HepG2 (cell line): ENCODE results near the gene NAV2. TPM values are rescaled to one million over a fixed set of nuclear protein-coding genes. Genes with fewer than 3 reads are reported as not detected.

Experiments
- ATAC-seq: fragments of 200-7000 bp; cut with Tn5 transposase; 3 replicates; pipeline ENCODE4 v1.9.1; 2020; ENCODE audit warnings: mild to moderate bottlenecking, moderate library complexity
- BruUV-seq: library from RNA; stranded (reverse); fragments of 400-500 nt; replicated peaks from 2 replicates; lab custom pipeline; 2021; lab: Mats Ljungman, UMichigan
- CTCF ChIA-PET: fragments of 300-600 bp; formaldehyde crosslinking; extraction: SDS; loops from one replicate; lab custom pipeline; 2021; ENCODE audit warnings: low total read pairs, inconsistent platforms, low intra/inter-chr PET ratio; lab: Yijun Ruan, JAX
- POLR2A ChIA-PET: fragments of 350-600 bp; sonication (Branson Sonifier 250); formaldehyde crosslinking; loops from one replicate; lab custom pipeline; 2020; ENCODE audit warnings: antibody characterized with exemption, inconsistent platforms; lab: Yijun Ruan, JAX
- DNase-seq: peaks from one replicate; pipeline ENCODE4 v3.0.0-alpha.2; 2015; ENCODE audit warnings: low spot score
- FAIRE-seq: peaks from 3 replicates; lab custom pipeline; 2011; peaks lifted over from hg19 to GRCh38; lab: Jason Lieb, UNC
- H2AFZ ChIP-seq: one replicate; pipeline ENCODE4 v1.6.1; 2011; ENCODE audit warnings: low read length, inconsistent platforms
- H3K27ac ChIP-seq: fragments of 300-600 bp; 3 replicates; pipeline ENCODE4 v1.8.0; 2011; ENCODE audit warnings: mixed run types, mild to moderate bottlenecking, mixed read lengths, low read length, inconsistent platforms; ENCODE audit not compliant: insufficient read depth; ENCODE audit errors: extremely low read length
- H3K27me3 ChIP-seq, 2 experiments: fragments of 200-600 bp in 1 of 2; 2 replicates in 1 of 2; 3 replicates in 1 of 2; pipeline versions ENCODE4 v1.6.0 to v1.8.0; 2011; ENCODE audit warnings: low read length in 2 of 2, mild to moderate bottlenecking in 2 of 2, moderate library complexity in 2 of 2, inconsistent platforms in 1 of 2; ENCODE audit not compliant: insufficient read depth in 2 of 2, control insufficient read depth in 1 of 2
- H3K36me3 ChIP-seq, 2 experiments: fragments of 200-600 bp in 1 of 2; replicated peaks in 1 of 2; 2 replicates in 1 of 2; 3 replicates in 1 of 2; pipeline versions ENCODE4 v1.5.1 to v1.8.0; 2011; ENCODE audit warnings: low read length in 2 of 2, inconsistent platforms in 1 of 2; ENCODE audit not compliant: insufficient read depth in 2 of 2, control insufficient read depth in 1 of 2
- H3K4me1 ChIP-seq: 2 replicates; pipeline ENCODE4 v1.5.1; 2012; ENCODE audit warnings: low read length, inconsistent platforms; ENCODE audit not compliant: insufficient read depth
- H3K4me2 ChIP-seq: 2 replicates; pipeline ENCODE4 v1.6.0; 2011; ENCODE audit warnings: low read depth, low read length, inconsistent platforms
- H3K4me3 ChIP-seq, 3 experiments: fragments of 200-600 bp in 1 of 3; sonication (generic), shearing (Covaris generic) in 1 of 3; replicated peaks in 1 of 3; 2 replicates each; pipeline ENCODE4 v1.5.1; 2011 to 2016; ENCODE audit warnings: low read length in 3 of 3, inconsistent platforms in 2 of 3, low read depth in 2 of 3, mild to moderate bottlenecking in 2 of 3, control low read depth in 1 of 3, mixed read lengths in 1 of 3; ENCODE audit not compliant: insufficient read depth in 1 of 3
- H3K79me2 ChIP-seq: one replicate; pipeline ENCODE4 v1.6.1; 2011; ENCODE audit warnings: low read length, inconsistent platforms; ENCODE audit not compliant: insufficient read depth
- H3K9ac ChIP-seq: 2 replicates; pipeline ENCODE4 v1.6.0; 2011; ENCODE audit warnings: mild to moderate bottlenecking, low read depth, low read length, inconsistent platforms; ENCODE audit not compliant: insufficient read depth
- H3K9me3 ChIP-seq: 2 replicates; pipeline ENCODE4 v1.5.1; 2012; ENCODE audit warnings: mild to moderate bottlenecking, low read length
- H4K20me1 ChIP-seq: 2 replicates; pipeline ENCODE4 v1.6.0; 2011; ENCODE audit warnings: inconsistent platforms, mild to moderate bottlenecking, low read length, moderate library complexity; ENCODE audit not compliant: insufficient read depth
- AHR ChIP-seq: IDR thresholded peaks from 2 replicates; pipeline ENCODE4 v1.6.1; 2018; ENCODE audit warnings: missing genetic modification reagents, missing compliant biosample characterization
- ERF ChIP-seq: IDR thresholded peaks from 2 replicates; pipeline ENCODE4 v1.6.1; 2018; ENCODE audit warnings: missing biosample characterization, missing genetic modification reagents
- HMG20B ChIP-seq: conservative IDR thresholded peaks from 2 replicates; pipeline ENCODE4 v1.6.1; 2016; ENCODE audit warnings: missing genetic modification reagents, missing compliant biosample characterization
- MIER2 ChIP-seq: IDR thresholded peaks from 2 replicates; pipeline ENCODE4 v1.6.1; 2016; ENCODE audit warnings: missing biosample characterization, missing genetic modification reagents
- PCBP1 ChIP-seq: fragments of 200-400 bp; formaldehyde crosslinking; IDR thresholded peaks from 2 replicates; pipeline ENCODE4 v1.6.1; 2017; ENCODE audit warnings: mild to moderate bottlenecking, low read depth, low read length, borderline replicate concordance
- RFX3 ChIP-seq: IDR thresholded peaks from 2 replicates; pipeline ENCODE4 v1.6.1; 2016; ENCODE audit warnings: missing biosample characterization, missing genetic modification reagents
- SOX5 ChIP-seq: IDR thresholded peaks from 2 replicates; pipeline ENCODE4 v1.6.1; 2016; ENCODE audit warnings: borderline replicate concordance
- STAT5B ChIP-seq: sonication (generic); formaldehyde crosslinking; IDR thresholded peaks from 2 replicates; pipeline ENCODE4 v1.4.0; 2020; ENCODE audit warnings: missing genetic modification reagents
- ZBTB1 ChIP-seq: sonication (generic); formaldehyde crosslinking; IDR thresholded peaks from 2 replicates; pipeline ENCODE4 v1.4.0; 2020; ENCODE audit warnings: missing genetic modification reagents, borderline replicate concordance
- ZNF234 ChIP-seq: sonication (generic); formaldehyde crosslinking; conservative IDR thresholded peaks from 2 replicates; pipeline ENCODE4 v1.5.1; 2020; ENCODE audit warnings: mild to moderate bottlenecking, missing genetic modification reagents
- ZNF660 ChIP-seq: sonication (generic); formaldehyde crosslinking; IDR thresholded peaks from 2 replicates; pipeline ENCODE4 v1.5.1; 2020; ENCODE audit warnings: mild to moderate bottlenecking, low read depth, missing genetic modification reagents, borderline replicate concordance
- ZNF670 ChIP-seq: sonication (generic); formaldehyde crosslinking; IDR thresholded peaks from 2 replicates; pipeline ENCODE4 v1.8.0; 2022; ENCODE audit warnings: mild to moderate bottlenecking, missing genetic modification reagents, borderline replicate concordance
- ZNF879 ChIP-seq: sonication (generic); formaldehyde crosslinking; IDR thresholded peaks from 2 replicates; pipeline ENCODE4 v1.8.1; 2023; ENCODE audit warnings: missing genetic modification reagents
- WGBS: methylation state at CpG from one replicate; pipeline ENCODE4 v1.1.6; 2017; ENCODE audit warnings: low lambda C conversion rate; 5-methylcytosine and 5-hydroxymethylcytosine counted together
- in situ Hi-C: cut with HindIII; loops from 2 replicates; pipeline ENCODE4 v1.10.0; 2017; ENCODE audit warnings: low pct_unique_long_range_greater_than_20kb; ENCODE audit not compliant: extremely low pct_ligation_motif_present
- intact Hi-C: fragments of 100-400 bp; cut with micrococcal nuclease; formaldehyde crosslinking; loops from one replicate; pipeline ENCODE4 v1.10.0; 2022; ENCODE audit not compliant: unreplicated experiment
- polyA plus RNA-seq, 8 experiments: library from polyadenylated mRNA; depleted of rRNA in 3 of 8; stranded (reverse) in 7 of 8; unstranded in 1 of 8; fragments of >200 nt; fragmentation: Illumina TruSeq in 4 of 8; extraction: Trizol in 4 of 8; gene quantifications; 2 replicates each; pipeline versions ENCODE4 v1.2.1 to v1.2.3, GENCODE V29; 2011 to 2016; ENCODE audit warnings: low read depth in 4 of 8, missing spikeins in 1 of 8, mixed read lengths in 1 of 8; ENCODE audit not compliant: insufficient read depth in 1 of 8
- total RNA-seq, 5 experiments: library from RNA; depleted of rRNA; stranded (reverse); fragments of >200 nt; fragmentation: Illumina TruSeq; extraction: Trizol; gene quantifications; 2 replicates each; pipeline ENCODE4 v1.2.3, GENCODE V29; 2016; ENCODE audit warnings: low read depth in 1 of 5
- TF ChIP-seq, protein P1 (sequence below): IDR thresholded peaks from 2 replicates; pipeline ENCODE4 v1.6.1; 2016; ENCODE audit warnings: control low read depth
- TF ChIP-seq, protein P2 (sequence below): sonication (generic); formaldehyde crosslinking; IDR thresholded peaks from 2 replicates; pipeline ENCODE4 v1.8.1; 2023; ENCODE audit warnings: mild to moderate bottlenecking, moderate library complexity, missing genetic modification reagents

NAV2 gene
- total and polyA plus RNA-seq, 2 of the 13 experiments (the other 11 are each of a cell fraction or from before 2014, with no cell fraction given), result 9.3 to 34.6 TPM

DNA sequence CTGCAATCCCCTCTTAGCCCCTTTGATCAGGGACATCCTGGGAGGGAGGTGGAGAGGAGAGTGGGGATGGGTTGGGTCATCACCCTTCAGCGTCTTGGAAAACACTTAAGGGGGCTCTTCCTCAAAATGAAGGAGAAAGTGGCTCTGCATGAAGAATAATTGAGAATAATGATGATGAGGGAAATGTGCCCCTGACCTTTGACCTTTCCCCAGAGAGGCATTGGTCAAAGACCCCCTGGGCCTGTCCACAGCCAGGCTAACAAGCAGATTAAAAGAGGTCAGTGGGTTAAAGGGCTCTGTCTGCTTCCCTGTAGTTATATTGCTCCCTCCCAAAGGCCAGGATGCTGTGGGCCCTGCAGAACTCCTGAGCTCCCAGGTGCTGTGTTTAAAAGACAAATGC is 68.7 kb downstream of the NAV2 start:
- Histone ChIP-seq H3K27ac (no peak overlapping the region), H2AFZ (no peak overlapping the region), H3K9ac (no peak overlapping the region), H3K36me3 (no peaks in the 10 kb centered on the region), H3K4me1 (no peaks in the 10 kb centered on the region), H3K79me2 (no peaks in the 10 kb centered on the region), H3K4me3 (no peak overlapping the region), H3K4me2 (no peak overlapping the region), H3K9me3 (no peaks in the 10 kb centered on the region), H3K27me3 (peaks cover 3 to 30% of the 10 kb centered on the region in 2 experiments; a peak in 4 of 5 replicates), H4K20me1 (no peaks in the 10 kb centered on the region)
- FAIRE-seq (no peak), DNase-seq (no peak), ATAC-seq (no peak)
- TF ChIP-seq PCBP1 (no peak), AHR (CRISPR knock-in tag) (no peak), ERF (no peak), MIER2 (CRISPR knock-in tag) (no peak)
- TF ChIP-seq, protein P1, sequence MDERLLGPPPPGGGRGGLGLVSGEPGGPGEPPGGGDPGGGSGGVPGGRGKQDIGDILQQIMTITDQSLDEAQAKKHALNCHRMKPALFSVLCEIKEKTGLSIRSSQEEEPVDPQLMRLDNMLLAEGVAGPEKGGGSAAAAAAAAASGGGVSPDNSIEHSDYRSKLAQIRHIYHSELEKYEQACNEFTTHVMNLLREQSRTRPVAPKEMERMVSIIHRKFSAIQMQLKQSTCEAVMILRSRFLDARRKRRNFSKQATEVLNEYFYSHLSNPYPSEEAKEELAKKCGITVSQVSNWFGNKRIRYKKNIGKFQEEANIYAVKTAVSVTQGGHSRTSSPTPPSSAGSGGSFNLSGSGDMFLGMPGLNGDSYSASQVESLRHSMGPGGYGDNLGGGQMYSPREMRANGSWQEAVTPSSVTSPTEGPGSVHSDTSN (CRISPR knock-in tag), result no peak
- TF ChIP-seq, protein P2, sequence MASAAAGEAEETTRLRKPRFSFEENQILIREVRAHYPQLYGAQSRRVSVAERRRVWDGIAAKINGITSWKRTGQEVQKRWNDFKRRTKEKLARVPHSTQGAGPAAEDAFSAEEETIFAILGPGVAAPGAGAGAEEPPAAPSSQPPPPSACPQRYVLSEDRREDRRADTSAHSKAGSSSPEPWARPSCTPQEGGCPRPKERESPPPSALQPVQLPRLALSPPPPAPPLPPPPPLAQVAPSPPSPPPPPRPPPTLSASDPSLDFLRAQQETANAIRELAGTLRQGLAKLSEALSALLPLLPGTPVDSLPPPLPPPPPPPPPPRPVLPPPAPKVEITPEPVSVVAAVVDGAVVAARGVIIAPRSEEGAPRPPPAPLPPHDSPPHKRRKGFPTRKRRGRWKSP, result no peak
- POLR2A ChIA-PET, result no interaction called here
- WGBS, result 88% methylated on average over 1 of the region's 1 CpG
- intact Hi-C loops, result no loop called here
- CTCF ChIA-PET, result no interaction called here
- in situ Hi-C loops, result no loop called here
- BruUV-seq, result no TSS peak

DNA sequence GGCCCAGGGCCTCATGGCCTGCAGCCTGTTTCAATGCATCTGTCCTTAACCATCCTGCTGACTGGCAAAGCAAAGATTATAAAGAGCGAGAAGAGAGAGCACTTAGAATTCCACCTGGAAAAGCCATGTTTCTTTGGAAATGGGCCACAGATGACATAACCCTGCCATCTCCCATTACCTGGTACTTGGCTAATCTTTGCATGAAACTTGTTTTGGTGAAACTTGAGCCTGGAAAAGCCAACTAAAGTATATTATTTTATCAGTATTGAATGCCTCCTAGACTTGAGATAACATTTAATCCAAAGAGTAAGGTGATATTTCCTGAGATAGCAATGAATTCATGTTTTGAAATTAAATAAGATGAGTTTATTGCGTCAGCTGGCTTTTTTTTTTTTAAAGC is 72.6 kb downstream of the NAV2 start:
- WGBS, result 2% methylated on average over 2 of the region's 2 CpGs
- CTCF ChIA-PET, result no interaction called here
- BruUV-seq, result no TSS peak
- TF ChIP-seq ZNF670 (CRISPR knock-in tag), result no peak
- no peak for TF ChIP-seq SOX5 (CRISPR knock-in tag)
- no peak for TF ChIP-seq ZNF660 (CRISPR knock-in tag)
- no peak for TF ChIP-seq ZBTB1 (CRISPR knock-in tag)
- no peak for TF ChIP-seq HMG20B
- no peak for TF ChIP-seq STAT5B (CRISPR knock-in tag)
- no peak for TF ChIP-seq ZNF879
- TF ChIP-seq RFX3, result no peak
- TF ChIP-seq ZNF234 (CRISPR knock-in tag), result no peak

More for the DNA sequence above, 72.6 kb downstream of the NAV2 start:
- no peak for DNase-seq
- Histone ChIP-seq H3K9me3 (no peaks in the 10 kb centered on the region), H3K36me3 (no peaks in the 10 kb centered on the region), H3K27me3 (peaks cover 0 to 16% of the 10 kb centered on the region in 2 experiments; a peak in 2 of 5 replicates), H3K9ac (no peak overlapping the region), H3K4me2 (no peak overlapping the region), H2AFZ (no peak overlapping the region), H3K4me1 (no peaks in the 10 kb centered on the region), H3K27ac (no peak overlapping the region), H3K4me3 (no peak overlapping the region), H3K79me2 (no peaks in the 10 kb centered on the region), H4K20me1 (no peaks in the 10 kb centered on the region)
- no peak for FAIRE-seq
- intact Hi-C loops (no loop called here), in situ Hi-C loops (no loop called here)
- no peak for ATAC-seq
- POLR2A ChIA-PET, result no interaction called here
